ENCODE results near the gene CRYBB2.
"Not testable (repeated sequence)": the region's sequence is repeated elsewhere in the genome, so short reads cannot be mapped to it uniquely, and the experiment has no call there.

CRYBB2 gene

GRCh38 chr22:25219211-25219689 lies at the start of gene CRYBB2:
Gene CRYBB2, plus strand, starts transcription at chr22:25219639. Its CDS starts 1,791 bp downstream, at chr22:25221430.
- DNase-seq: no peak

- no peak for DNase-seq
These were observed 48.9 kb upstream of the CRYBB2 start for GRCh38 chr22:25170426-25170980.

- no peak for DNase-seq
These were observed 47.3 kb upstream of the CRYBB2 start for GRCh38 chr22:25172153-25172552.

- no peak for DNase-seq
These were observed 45.1 kb upstream of the CRYBB2 start for GRCh38 chr22:25174156-25174887.

GRCh38 chr22:25174888-25175411 lies 44.5 kb upstream of the CRYBB2 start:
- no peak for DNase-seq

GRCh38 chr22:25176175-25176574 lies 43.3 kb upstream of the CRYBB2 start:
- no peak for DNase-seq

- no peak for DNase-seq
These were observed 42.6 kb upstream of the CRYBB2 start for GRCh38 chr22:25176799-25177198.

- no peak for DNase-seq
These were observed 42.2 kb upstream of the CRYBB2 start for GRCh38 chr22:25177226-25177625.

- no peak for DNase-seq
These were observed 41.5 kb upstream of the CRYBB2 start for GRCh38 chr22:25177895-25178294.

GRCh38 chr22:25178348-25178747 lies 41.1 kb upstream of the CRYBB2 start:
- not testable (repeated sequence) for DNase-seq

- not testable (repeated sequence) for DNase-seq
These were observed 40.4 kb upstream of the CRYBB2 start for GRCh38 chr22:25178869-25179631.

GRCh38 chr22:25182131-25183110 lies 37.0 kb upstream of the CRYBB2 start:
- no peak for DNase-seq

- DNase-seq: no peak
These were observed 35.4 kb upstream of the CRYBB2 start for GRCh38 chr22:25183949-25184619.

GRCh38 chr22:25186140-25186539 lies 33.3 kb upstream of the CRYBB2 start:
- no peak for DNase-seq

GRCh38 chr22:25187469-25187868 lies 32.0 kb upstream of the CRYBB2 start:
- no peak for DNase-seq

- no peak for DNase-seq
These were observed 27.0 kb upstream of the CRYBB2 start for GRCh38 chr22:25192406-25192805.

GRCh38 chr22:25193130-25193529 lies 26.3 kb upstream of the CRYBB2 start:
- no peak for DNase-seq

GRCh38 chr22:25193548-25193947 lies 25.9 kb upstream of the CRYBB2 start:
- DNase-seq: no peak

GRCh38 chr22:25196326-25196725 lies 23.1 kb upstream of the CRYBB2 start:
- no peak for DNase-seq

GRCh38 chr22:25197340-25197739 lies 22.1 kb upstream of the CRYBB2 start:
- no peak for DNase-seq

- DNase-seq: no peak
These were observed 19.5 kb upstream of the CRYBB2 start, which contains the start of gene CRYBB3 for GRCh38 chr22:25199731-25200520. Gene CRYBB3, plus strand, starts transcription at chr22:25199858. Its CDS starts 1,539 bp downstream, at chr22:25201397.

Measured in HCEC 1CT (cell line).